Pancreas (tissue), 10 donors: ENCODE data around the gene TMCO6. TPM values are rescaled to one million over a fixed set of nuclear protein-coding genes. Genes with fewer than 3 reads are reported as not detected.

Experiments
- ATAC-seq, 4 donors: fragments of 200-7000 bp; cut with Tn5 transposase; one replicate each; pipeline versions ENCODE4 v1.8.0 to v1.9.1; 2020; ENCODE audit warnings: mild to moderate bottlenecking in 4 of 4, moderate library complexity in 4 of 4
- DNase-seq, 6 donors: peaks; one replicate each; pipeline ENCODE4 v3.0.0-alpha.2; 2020
- FAIRE-seq: peaks from 2 replicates; lab custom pipeline; 2012; peaks lifted over from hg19 to GRCh38; lab: Jason Lieb, UNC
- H3K27ac ChIP-seq, 4 donors: fragments of 200-600 bp; sonication (generic); 1 replicate in 3 of 4; 2 replicates in 1 of 4; pipeline versions ENCODE4 v1.5.0 to v1.8.0; 2020
- H3K27me3 ChIP-seq, 4 donors: fragments of 200-600 bp; one replicate each; pipeline ENCODE4 v1.8.0; 2021
- H3K36me3 ChIP-seq, 3 donors: fragments of 200-600 bp; sonication (generic) in 1 of 3; one replicate each; pipeline versions ENCODE4 v1.5.0 to v1.8.0; 2020 to 2021
- H3K4me1 ChIP-seq, 3 donors: fragments of 200-600 bp; one replicate each; pipeline ENCODE4 v1.8.0; 2021
- H3K4me3 ChIP-seq, 4 donors: fragments of 200-600 bp; sonication (generic) in 2 of 4; one replicate each; pipeline versions ENCODE4 v1.5.0 to v1.8.0; 2020 to 2021
- H3K9me3 ChIP-seq, 4 donors: fragments of 200-600 bp; one replicate each; pipeline ENCODE4 v1.8.0; 2021
- CTCF ChIP-seq, 4 donors: fragments of 200-600 bp; sonication (generic) in 3 of 4; IDR thresholded peaks; one replicate each; pipeline versions ENCODE4 v1.5.0 to v1.8.0; 2021; ENCODE audit warnings: antibody characterized with exemption in 4 of 4
- WGBS, 2 donors: extraction: QIAGEN DNeasy Blood & Tissue Kit; methylation state at CpG; one replicate each; pipeline ENCODE4 v1.1.7; 2013; 5-methylcytosine and 5-hydroxymethylcytosine counted together
- intact Hi-C, 3 donors: fragments of 100-400 bp; cut with DNase I; formaldehyde crosslinking; loops; one replicate each; pipeline versions ENCODE4 v1.11.1 to v1.14.2; 2022
- polyA plus RNA-seq, 2 donors: library from polyadenylated mRNA; stranded (reverse); fragments of 200-250 nt; gene quantifications; one replicate each; pipeline ENCODE4 v1.2.3, GENCODE V29; 2013
- total RNA-seq, 6 donors: library from RNA; stranded (reverse); fragmentation: NEBNext Ultra II Directional in 4 of 6; extraction: Animal tissue kit (Norgen Biotek cat#: 25700) in 4 of 6; gene quantifications; one replicate each; pipeline versions ENCODE4 v1.2.1 to v1.2.4, GENCODE V29; 2021 to 2023
- donor health status: healthy with polysubstance abuse.
- donor health status: DM: no; HTN: no; CAD: no; lungs with moderate emphysema.
- donor health status: DM: no; HTN: no; CAD: no.
- donor health status: control.
- donor health status: control.
- donor health status: Bipolar disorder and iron deficiency.
- donor health status: DM: yes; HTN: yes; CAD: no.
- donor health status: DM: no; HTN: no; CAD: no.
- donor health status: DM: no; HTN: no; CAD: no.
- donor health status: DM: yes; HTN: yes; CAD: no.

Gene TMCO6
- total and polyA plus RNA-seq, 8 donors, result 5.5 to 19.7 (median 9.1) TPM

GRCh38 chr5:140603734-140604133 is 35.5 kb upstream of the TMCO6 start:
- Histone ChIP-seq H3K27me3 (no peaks in the 10 kb centered on the region), H3K36me3 (no peaks in the 10 kb centered on the region), H3K4me1 (no peaks in the 10 kb centered on the region), H3K9me3 (no peaks in the 10 kb centered on the region), H3K4me3 (no peak overlapping the region), H3K27ac (no peak overlapping the region)
- TF ChIP-seq CTCF (IDR thresholded peaks at IDR 0.05), result no peak
- WGBS, 2 donors, result 87% methylated on average over 2 of the region's 2 CpGs
- DNase-seq (no peak), FAIRE-seq (no peak), ATAC-seq (no peak)
- intact Hi-C loops, result no loop called here

GRCh38 chr5:140605879-140606278 is 33.4 kb upstream of the TMCO6 start:
- intact Hi-C loops, result no loop called here
- no peaks in the 10 kb centered on the region for H3K4me1 ChIP-seq
- TF ChIP-seq CTCF (IDR thresholded peaks at IDR 0.05), result no peak
- H3K4me3 ChIP-seq, result no peak overlapping the region
- WGBS, 2 donors, result 73 to 76% methylated on average over 3 of the region's 3 CpGs
- H3K27ac ChIP-seq, result no peak overlapping the region
- ATAC-seq, result no peak
- no peak for FAIRE-seq
- H3K27me3 ChIP-seq, result no peaks in the 10 kb centered on the region
- no peaks in the 10 kb centered on the region for H3K9me3 ChIP-seq
- H3K36me3 ChIP-seq, result no peaks in the 10 kb centered on the region
- DNase-seq, result no peak

- intact Hi-C loops, result no loop called here
- H3K36me3 ChIP-seq, result no peaks in the 10 kb centered on the region
- H3K27ac ChIP-seq, result no peak overlapping the region
- H3K4me3 ChIP-seq, result no peak overlapping the region
- 73 to 84% methylated on average over 2 of the region's 2 CpGs for WGBS, 2 donors
- DNase-seq (no peak), ATAC-seq (no peak), FAIRE-seq (no peak)
- H3K4me1 ChIP-seq, result no peaks in the 10 kb centered on the region
- no peaks in the 10 kb centered on the region for H3K9me3 ChIP-seq
- H3K27me3 ChIP-seq, result no peaks in the 10 kb centered on the region
- no peak for TF ChIP-seq CTCF (IDR thresholded peaks at IDR 0.05)
These were observed 32.2 kb upstream of the TMCO6 start for GRCh38 chr5:140607031-140607430.

GRCh38 chr5:140608722-140609121 is 30.5 kb upstream of the TMCO6 start:
- no peak for ATAC-seq
- FAIRE-seq, result no peak

GRCh38 chr5:140609126-140609525 is 30.1 kb upstream of the TMCO6 start:
- 74 to 76% methylated on average over 4 of the region's 4 CpGs for WGBS, 2 donors
- FAIRE-seq (no peak), ATAC-seq (peak in 3 of 4 donors; percentile 40 to 66 (median 49)), DNase-seq (no peak)
- intact Hi-C loops, result no loop called here
- Histone ChIP-seq H3K9me3 (no peaks in the 10 kb centered on the region), H3K4me3 (no peak overlapping the region), H3K4me1 (no peaks in the 10 kb centered on the region), H3K36me3 (no peaks in the 10 kb centered on the region), H3K27ac (no peak overlapping the region), H3K27me3 (no peaks in the 10 kb centered on the region)
- no peak for TF ChIP-seq CTCF (IDR thresholded peaks at IDR 0.05)

More at GRCh38 chr5:140608722-140609121, 30.5 kb upstream of the TMCO6 start:
- intact Hi-C loops, result no loop called here
- H3K9me3 ChIP-seq, result no peaks in the 10 kb centered on the region
- no peak for TF ChIP-seq CTCF (IDR thresholded peaks at IDR 0.05)
- H3K27me3 ChIP-seq, result no peaks in the 10 kb centered on the region
- no peak for DNase-seq
- no peak overlapping the region for H3K4me3 ChIP-seq
- H3K27ac ChIP-seq, result no peak overlapping the region
- no peaks in the 10 kb centered on the region for H3K4me1 ChIP-seq
- no peaks in the 10 kb centered on the region for H3K36me3 ChIP-seq
